Measurements from ENCODE around the gene CD4. TPM values are rescaled to one million over a fixed set of nuclear protein-coding genes. Genes with fewer than 3 reads are reported as not detected.

The CD4 gene
- total RNA-seq, 3 donors from 2014 or later (not counting 1 experiment from before 2014, with no cell fraction given) = 8.5 to 10.1 (median 9.8) TPM

DNA sequence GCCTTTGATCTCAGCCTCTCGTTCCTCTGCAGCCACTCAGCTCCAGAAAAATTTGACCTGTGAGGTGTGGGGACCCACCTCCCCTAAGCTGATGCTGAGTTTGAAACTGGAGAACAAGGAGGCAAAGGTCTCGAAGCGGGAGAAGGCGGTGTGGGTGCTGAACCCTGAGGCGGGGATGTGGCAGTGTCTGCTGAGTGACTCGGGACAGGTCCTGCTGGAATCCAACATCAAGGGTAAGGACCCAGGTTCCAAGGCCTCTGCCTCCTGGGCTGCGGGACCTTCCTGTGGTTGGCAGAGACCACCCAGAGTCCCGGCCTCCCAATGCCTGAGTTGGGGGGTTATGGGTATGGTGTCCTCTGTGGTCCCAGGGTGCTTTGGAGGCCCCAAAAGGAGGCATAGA is 27.8 kb downstream of the CD4 start:
- Histone ChIP-seq H3K36me3 (ENCODE audit: control insufficient read depth, insufficient read depth, low read length) (no peaks in the 10 kb centered on the region), H3K4me1 (ENCODE audit: control insufficient read depth, insufficient read depth, low read length) (peaks cover 10% of the 10 kb centered on the region), H3K27ac (ENCODE audit: low read length) (no peak overlapping the region), H3K4me3 (ENCODE audit: low read length) (no peak overlapping the region), H3K27me3 (ENCODE audit: control insufficient read depth, insufficient read depth, low read length) (peaks cover 5% of the 10 kb centered on the region), H3K9me3 (ENCODE audit: control insufficient read depth, insufficient read depth, low read length) (no peaks in the 10 kb centered on the region)
- WGBS (ENCODE audit: insufficient coverage) = 95% methylated on average over 8 of the region's 8 CpGs
- intact Hi-C loops (cut with micrococcal nuclease) = no loop called here
- ATAC-seq (no peak), DNase-seq (no peak)
- peaks cover 0 to 24% of the 10 kb centered on the region in 2 donors for H3K27me3 Mint-ChIP-seq (ENCODE audit: low read depth in 2 of 2)
- no peaks in the 10 kb centered on the region for H3K9me3 Mint-ChIP-seq
- no peak overlapping the region for H3K27ac Mint-ChIP-seq
- peaks cover 0 to 4% of the 10 kb centered on the region in 2 donors for H3K4me1 Mint-ChIP-seq
- TF ChIP-seq, protein P1, sequence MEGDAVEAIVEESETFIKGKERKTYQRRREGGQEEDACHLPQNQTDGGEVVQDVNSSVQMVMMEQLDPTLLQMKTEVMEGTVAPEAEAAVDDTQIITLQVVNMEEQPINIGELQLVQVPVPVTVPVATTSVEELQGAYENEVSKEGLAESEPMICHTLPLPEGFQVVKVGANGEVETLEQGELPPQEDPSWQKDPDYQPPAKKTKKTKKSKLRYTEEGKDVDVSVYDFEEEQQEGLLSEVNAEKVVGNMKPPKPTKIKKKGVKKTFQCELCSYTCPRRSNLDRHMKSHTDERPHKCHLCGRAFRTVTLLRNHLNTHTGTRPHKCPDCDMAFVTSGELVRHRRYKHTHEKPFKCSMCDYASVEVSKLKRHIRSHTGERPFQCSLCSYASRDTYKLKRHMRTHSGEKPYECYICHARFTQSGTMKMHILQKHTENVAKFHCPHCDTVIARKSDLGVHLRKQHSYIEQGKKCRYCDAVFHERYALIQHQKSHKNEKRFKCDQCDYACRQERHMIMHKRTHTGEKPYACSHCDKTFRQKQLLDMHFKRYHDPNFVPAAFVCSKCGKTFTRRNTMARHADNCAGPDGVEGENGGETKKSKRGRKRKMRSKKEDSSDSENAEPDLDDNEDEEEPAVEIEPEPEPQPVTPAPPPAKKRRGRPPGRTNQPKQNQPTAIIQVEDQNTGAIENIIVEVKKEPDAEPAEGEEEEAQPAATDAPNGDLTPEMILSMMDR (IDR thresholded peaks at IDR 0.05) = no peak
- no peak overlapping the region for H3K4me3 Mint-ChIP-seq
- H3K36me3 Mint-ChIP-seq = no peaks in the 10 kb centered on the region

DNA sequence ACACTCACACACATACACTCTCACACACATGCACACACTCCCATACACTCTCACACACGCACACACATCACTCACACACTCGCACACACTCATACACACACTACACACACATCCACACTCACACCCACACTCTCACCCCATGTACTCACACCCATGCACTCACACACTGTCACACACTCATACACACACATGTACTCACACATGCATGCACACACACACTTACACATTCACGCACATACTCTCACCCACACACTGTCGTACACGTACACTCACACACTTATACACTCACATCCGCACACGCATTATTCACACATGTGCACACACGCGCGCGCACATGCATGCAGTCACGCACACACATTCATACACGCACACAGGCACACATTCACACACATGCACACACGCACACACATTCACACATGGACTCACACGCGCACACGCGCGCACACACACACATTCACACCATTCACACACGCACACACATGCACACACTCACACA is 28.4 kb downstream of the CD4 start:
- H3K4me3 Mint-ChIP-seq = no peak overlapping the region
- Histone ChIP-seq H3K4me1 (ENCODE audit: control insufficient read depth, insufficient read depth, low read length) (peaks cover 11% of the 10 kb centered on the region), H3K36me3 (ENCODE audit: control insufficient read depth, insufficient read depth, low read length) (no peaks in the 10 kb centered on the region), H3K9me3 (ENCODE audit: control insufficient read depth, insufficient read depth, low read length) (no peaks in the 10 kb centered on the region), H3K27ac (ENCODE audit: low read length) (no peak overlapping the region), H3K4me3 (ENCODE audit: low read length) (no peak overlapping the region), H3K27me3 (ENCODE audit: control insufficient read depth, insufficient read depth, low read length) (peaks cover 8% of the 10 kb centered on the region)
- peaks cover 0 to 6% of the 10 kb centered on the region in 2 donors for H3K4me1 Mint-ChIP-seq
- no peak for DNase-seq
- H3K27me3 Mint-ChIP-seq (ENCODE audit: low read depth in 2 of 2) = peaks cover 2 to 30% of the 10 kb centered on the region in 2 donors
- 84% methylated on average over 20 of the region's 20 CpGs for WGBS (ENCODE audit: insufficient coverage)
- ATAC-seq = peak in 1 of 3 donors; percentile 33
- H3K36me3 Mint-ChIP-seq = no peaks in the 10 kb centered on the region
- H3K27ac Mint-ChIP-seq = no peak overlapping the region
- H3K9me3 Mint-ChIP-seq = no peaks in the 10 kb centered on the region
- intact Hi-C loops (cut with micrococcal nuclease) = no loop called here
- TF ChIP-seq, protein P1 (IDR thresholded peaks at IDR 0.05) = no peak

DNA sequence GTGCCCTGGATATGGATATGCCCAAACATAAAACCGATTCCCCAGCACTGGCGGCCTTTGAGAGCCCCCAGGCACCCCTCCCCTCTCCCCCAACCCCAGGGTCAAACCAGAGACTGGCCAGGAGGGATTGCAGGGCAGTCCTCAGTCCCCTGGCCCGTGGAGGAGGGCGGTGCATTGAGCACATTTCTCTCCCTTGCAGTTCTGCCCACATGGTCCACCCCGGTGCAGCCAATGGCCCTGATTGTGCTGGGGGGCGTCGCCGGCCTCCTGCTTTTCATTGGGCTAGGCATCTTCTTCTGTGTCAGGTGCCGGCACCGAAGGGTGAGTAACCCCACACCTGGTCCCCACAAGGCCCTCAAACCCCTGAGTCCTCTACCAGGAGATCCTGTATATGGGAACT is 28.9 kb downstream of the CD4 start:
- H3K9me3 ChIP-seq (ENCODE audit: control insufficient read depth, insufficient read depth, low read length) = no peaks in the 10 kb centered on the region
- H3K4me3 ChIP-seq (ENCODE audit: low read length) = no peak overlapping the region
- no peaks in the 10 kb centered on the region for H3K9me3 Mint-ChIP-seq
- H3K4me1 Mint-ChIP-seq = peaks cover 0 to 6% of the 10 kb centered on the region in 2 donors
- no peaks in the 10 kb centered on the region for H3K36me3 ChIP-seq (ENCODE audit: control insufficient read depth, insufficient read depth, low read length)
- H3K27me3 ChIP-seq (ENCODE audit: control insufficient read depth, insufficient read depth, low read length) = peaks cover 8% of the 10 kb centered on the region
- intact Hi-C loops (cut with micrococcal nuclease) = no loop called here
- H3K27ac Mint-ChIP-seq = no peak overlapping the region
- peaks cover 7 to 35% of the 10 kb centered on the region in 2 donors for H3K27me3 Mint-ChIP-seq (ENCODE audit: low read depth in 2 of 2)
- H3K27ac ChIP-seq (ENCODE audit: low read length) = no peak overlapping the region
- H3K4me3 Mint-ChIP-seq = no peak overlapping the region
- no peak for DNase-seq
- no peaks in the 10 kb centered on the region for H3K36me3 Mint-ChIP-seq
- TF ChIP-seq, protein P1 (IDR thresholded peaks at IDR 0.05) = no peak
- H3K4me1 ChIP-seq (ENCODE audit: control insufficient read depth, insufficient read depth, low read length) = peaks cover 11% of the 10 kb centered on the region
- no peak for ATAC-seq
- 95% methylated on average over 10 of the region's 10 CpGs for WGBS (ENCODE audit: insufficient coverage)

DNA sequence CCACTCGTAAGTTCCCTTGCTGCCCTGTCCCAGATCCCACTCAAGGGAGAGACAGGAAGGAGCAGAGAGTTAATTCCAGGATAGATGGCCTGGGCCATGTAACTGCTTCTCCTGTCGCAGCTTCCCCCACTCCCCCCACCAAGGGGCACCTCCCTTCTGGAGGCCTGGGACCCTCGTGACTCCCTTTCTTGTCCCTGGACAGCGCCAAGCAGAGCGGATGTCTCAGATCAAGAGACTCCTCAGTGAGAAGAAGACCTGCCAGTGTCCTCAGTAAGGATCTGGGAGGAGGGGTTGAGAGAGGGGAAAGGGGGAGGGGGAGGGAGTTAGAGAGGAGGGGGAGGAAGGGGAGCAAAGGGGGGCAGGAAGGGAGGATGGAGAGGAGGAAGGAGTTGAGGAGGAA is 29.3 kb downstream of the CD4 start:
- TF ChIP-seq, protein P1 (IDR thresholded peaks at IDR 0.05) = no peak
- Histone ChIP-seq H3K4me1 (ENCODE audit: control insufficient read depth, insufficient read depth, low read length) (peaks cover 11% of the 10 kb centered on the region), H3K36me3 (ENCODE audit: control insufficient read depth, insufficient read depth, low read length) (no peaks in the 10 kb centered on the region), H3K27me3 (ENCODE audit: control insufficient read depth, insufficient read depth, low read length) (peaks cover 8% of the 10 kb centered on the region), H3K27ac (ENCODE audit: low read length) (no peak overlapping the region), H3K4me3 (ENCODE audit: low read length) (no peak overlapping the region), H3K9me3 (ENCODE audit: control insufficient read depth, insufficient read depth, low read length) (no peaks in the 10 kb centered on the region)
- WGBS (ENCODE audit: insufficient coverage) = 96% methylated on average over 5 of the region's 5 CpGs
- Mint-ChIP-seq H3K9me3 (no peaks in the 10 kb centered on the region), H3K27me3 (ENCODE audit: low read depth in 2 of 2) (peaks cover 8 to 38% of the 10 kb centered on the region in 2 donors), H3K4me1 (peaks cover 0 to 6% of the 10 kb centered on the region in 2 donors), H3K4me3 (no peak overlapping the region), H3K27ac (no peak overlapping the region), H3K36me3 (no peaks in the 10 kb centered on the region)
- DNase-seq = no peak
- intact Hi-C loops (cut with micrococcal nuclease) = no loop called here
- ATAC-seq = no peak

Measured in natural killer cell (primary cell).